Chondrocyte (in vitro differentiated cells): ENCODE data around the gene NOSTRIN. TPM values are rescaled to one million over a fixed set of nuclear protein-coding genes. Genes with fewer than 3 reads are reported as not detected.
"Not testable (repeated sequence)": the region's sequence is repeated elsewhere in the genome, so short reads cannot be mapped to it uniquely, and the experiment has no call there.

Experiments
- DNase-seq: peaks from one replicate; pipeline ENCODE4 v3.0.0; 2021; ENCODE audit warnings: mixed read lengths, low spot score
- H3K27ac Mint-ChIP-seq: one replicate; pipeline ENCODE4 v1.8.0; 2021; ENCODE audit warnings: mild to moderate bottlenecking, moderate library complexity, mixed read lengths; ENCODE audit not compliant: unreplicated experiment
- H3K27me3 Mint-ChIP-seq: 2 replicates; pipeline ENCODE4 v1.8.0; 2021; ENCODE audit warnings: low read depth, mixed read lengths
- H3K36me3 Mint-ChIP-seq: 2 replicates; pipeline ENCODE4 v1.8.0; 2021; ENCODE audit warnings: low read depth, mixed read lengths
- H3K4me1 Mint-ChIP-seq: 2 replicates; pipeline ENCODE4 v1.8.0; 2021; ENCODE audit warnings: low read depth, mild to moderate bottlenecking, mixed read lengths
- H3K4me3 Mint-ChIP-seq: one replicate; pipeline ENCODE4 v1.8.0; 2021; ENCODE audit warnings: mild to moderate bottlenecking, moderate library complexity, mixed read lengths; ENCODE audit not compliant: unreplicated experiment
- H3K9me3 Mint-ChIP-seq: 2 replicates; pipeline ENCODE4 v1.8.0; 2021; ENCODE audit warnings: low read depth, mixed read lengths
- total RNA-seq: library from RNA; stranded (reverse); gene quantifications from 3 replicates; pipeline ENCODE4 v1.2.1, GENCODE V29; 2021
- TF ChIP-seq, protein P1 (sequence below): fragments of 200-600 bp; sonication (generic); IDR thresholded peaks from 2 replicates; pipeline ENCODE4 v1.5.0; 2021; ENCODE audit warnings: antibody characterized with exemption, mild to moderate bottlenecking, moderate library complexity

Gene NOSTRIN
- total RNA-seq, 1 donor from 2014 or later, result 0.27 TPM

DNA sequence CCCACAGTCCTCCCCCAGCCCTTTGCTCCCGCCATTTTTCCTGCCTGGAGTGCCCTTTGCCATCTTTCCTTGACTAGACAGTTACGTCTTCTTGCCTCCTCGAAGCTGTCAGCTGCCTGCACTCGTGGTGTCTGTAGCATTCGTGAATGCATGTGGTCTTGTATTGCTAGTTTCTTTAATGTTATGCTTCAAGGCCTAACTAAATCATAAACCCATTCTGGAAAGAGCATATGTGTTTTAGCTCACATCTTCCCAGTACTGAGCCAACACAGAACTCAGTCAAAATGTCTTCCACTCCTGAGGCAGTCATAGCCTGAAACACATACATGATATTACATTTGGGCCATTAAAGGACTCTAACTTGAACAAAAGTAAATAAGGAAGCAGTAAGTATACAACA lies 52.2 kb downstream of the NOSTRIN start:
- Mint-ChIP-seq H3K9me3 (no peaks in the 10 kb centered on the region), H3K36me3 (no peaks in the 10 kb centered on the region), H3K27ac (no peak overlapping the region), H3K4me3 (no peak overlapping the region), H3K4me1 (peaks cover 11% of the 10 kb centered on the region), H3K27me3 (no peaks in the 10 kb centered on the region)
- DNase-seq, result no peak
- TF ChIP-seq, protein P1, sequence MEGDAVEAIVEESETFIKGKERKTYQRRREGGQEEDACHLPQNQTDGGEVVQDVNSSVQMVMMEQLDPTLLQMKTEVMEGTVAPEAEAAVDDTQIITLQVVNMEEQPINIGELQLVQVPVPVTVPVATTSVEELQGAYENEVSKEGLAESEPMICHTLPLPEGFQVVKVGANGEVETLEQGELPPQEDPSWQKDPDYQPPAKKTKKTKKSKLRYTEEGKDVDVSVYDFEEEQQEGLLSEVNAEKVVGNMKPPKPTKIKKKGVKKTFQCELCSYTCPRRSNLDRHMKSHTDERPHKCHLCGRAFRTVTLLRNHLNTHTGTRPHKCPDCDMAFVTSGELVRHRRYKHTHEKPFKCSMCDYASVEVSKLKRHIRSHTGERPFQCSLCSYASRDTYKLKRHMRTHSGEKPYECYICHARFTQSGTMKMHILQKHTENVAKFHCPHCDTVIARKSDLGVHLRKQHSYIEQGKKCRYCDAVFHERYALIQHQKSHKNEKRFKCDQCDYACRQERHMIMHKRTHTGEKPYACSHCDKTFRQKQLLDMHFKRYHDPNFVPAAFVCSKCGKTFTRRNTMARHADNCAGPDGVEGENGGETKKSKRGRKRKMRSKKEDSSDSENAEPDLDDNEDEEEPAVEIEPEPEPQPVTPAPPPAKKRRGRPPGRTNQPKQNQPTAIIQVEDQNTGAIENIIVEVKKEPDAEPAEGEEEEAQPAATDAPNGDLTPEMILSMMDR, result no peak

DNA sequence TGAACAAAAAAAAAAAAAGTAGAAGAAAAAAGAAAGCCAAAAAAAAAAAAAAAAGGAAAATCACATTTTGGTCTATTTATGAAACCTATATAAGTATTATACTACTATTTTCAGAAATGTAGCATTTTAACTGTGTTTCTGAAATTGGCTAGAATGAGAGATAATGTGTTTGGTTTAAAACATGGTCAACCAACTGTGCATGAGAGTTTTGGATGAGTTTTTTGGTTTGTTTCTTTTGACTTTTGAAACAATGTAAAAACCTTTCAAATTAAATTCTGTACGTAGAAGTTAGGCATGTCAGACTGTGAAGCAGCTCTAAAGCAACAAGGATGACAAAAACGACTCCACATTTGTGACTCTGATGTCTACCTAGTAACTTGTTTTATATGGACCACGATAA lies 53.2 kb downstream of the NOSTRIN start:
- H3K27ac Mint-ChIP-seq, result no peak overlapping the region
- H3K36me3 Mint-ChIP-seq, result no peaks in the 10 kb centered on the region
- peaks cover 9% of the 10 kb centered on the region for H3K4me1 Mint-ChIP-seq
- no peak overlapping the region for H3K4me3 Mint-ChIP-seq
- TF ChIP-seq, protein P1, result no peak
- no peaks in the 10 kb centered on the region for H3K9me3 Mint-ChIP-seq
- no peaks in the 10 kb centered on the region for H3K27me3 Mint-ChIP-seq
- no peak for DNase-seq

DNA sequence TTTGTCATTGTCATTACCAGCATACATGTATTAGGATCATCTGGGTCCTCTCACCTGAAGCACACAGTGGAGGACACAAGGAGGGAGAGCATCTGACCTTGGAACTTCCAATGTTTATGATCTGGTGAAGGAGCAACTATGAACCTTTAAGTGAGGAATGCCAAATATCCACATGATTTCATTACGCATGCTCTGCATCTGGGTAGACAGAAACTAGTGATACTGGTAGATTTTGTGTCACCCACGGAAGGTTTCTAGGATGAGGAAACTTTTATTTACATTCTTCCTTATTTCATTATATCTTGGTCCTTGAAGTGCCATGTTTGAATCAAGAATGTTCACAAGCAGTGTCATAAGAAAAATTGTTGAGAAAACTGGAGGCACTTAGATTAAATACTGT lies 55.7 kb downstream of the NOSTRIN start:
- DNase-seq, result no peak
- H3K27me3 Mint-ChIP-seq, result no peaks in the 10 kb centered on the region
- no peak overlapping the region for H3K27ac Mint-ChIP-seq
- H3K4me1 Mint-ChIP-seq, result peaks cover 5% of the 10 kb centered on the region
- no peaks in the 10 kb centered on the region for H3K36me3 Mint-ChIP-seq
- H3K9me3 Mint-ChIP-seq, result no peaks in the 10 kb centered on the region
- H3K4me3 Mint-ChIP-seq, result no peak overlapping the region
- TF ChIP-seq, protein P1, result no peak

DNA sequence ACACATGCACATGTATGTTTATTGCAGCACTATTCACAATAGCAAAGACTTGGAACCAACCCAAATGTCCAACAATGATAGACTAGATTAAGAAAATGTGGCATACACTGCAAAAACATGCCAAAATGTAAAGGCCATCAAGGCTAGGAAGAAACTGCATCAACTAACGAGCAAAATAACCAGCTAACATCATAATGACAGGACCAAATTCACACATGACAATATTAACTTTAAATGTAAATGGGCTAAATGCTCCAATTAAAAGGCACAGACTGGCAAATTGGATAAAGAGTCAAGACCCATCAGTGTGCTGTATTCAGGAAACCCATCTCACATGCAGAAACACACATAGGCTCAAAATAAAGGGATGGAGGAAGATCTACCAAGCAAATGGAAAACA lies 64.7 kb downstream of the NOSTRIN start:
- H3K27ac Mint-ChIP-seq, H3K4me1 Mint-ChIP-seq, H3K9me3 Mint-ChIP-seq, H3K4me3 Mint-ChIP-seq, H3K36me3 Mint-ChIP-seq, DNase-seq, H3K27me3 Mint-ChIP-seq: not testable (repeated sequence)

DNA sequence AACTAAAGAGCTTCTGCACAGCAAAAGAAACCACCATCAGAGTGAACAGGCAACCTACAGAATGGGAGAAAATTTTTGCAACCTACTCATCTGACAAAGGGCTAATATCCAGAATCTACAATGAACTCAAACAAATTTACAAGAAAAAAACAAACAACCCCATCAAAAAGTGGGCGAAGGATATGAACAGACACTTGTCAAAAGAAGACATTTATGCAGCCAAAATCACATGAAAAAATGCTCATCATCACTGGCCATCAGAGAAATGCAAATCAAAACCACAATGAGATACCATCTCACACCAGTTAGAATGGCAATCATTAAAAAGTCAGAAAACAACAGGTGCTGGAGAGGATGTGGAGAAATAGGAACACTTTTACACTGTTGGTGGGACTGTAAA lies 67.9 kb downstream of the NOSTRIN start:
- not testable (repeated sequence) for H3K27me3 Mint-ChIP-seq, H3K4me1 Mint-ChIP-seq, DNase-seq, H3K27ac Mint-ChIP-seq, H3K9me3 Mint-ChIP-seq, H3K36me3 Mint-ChIP-seq, H3K4me3 Mint-ChIP-seq

DNA sequence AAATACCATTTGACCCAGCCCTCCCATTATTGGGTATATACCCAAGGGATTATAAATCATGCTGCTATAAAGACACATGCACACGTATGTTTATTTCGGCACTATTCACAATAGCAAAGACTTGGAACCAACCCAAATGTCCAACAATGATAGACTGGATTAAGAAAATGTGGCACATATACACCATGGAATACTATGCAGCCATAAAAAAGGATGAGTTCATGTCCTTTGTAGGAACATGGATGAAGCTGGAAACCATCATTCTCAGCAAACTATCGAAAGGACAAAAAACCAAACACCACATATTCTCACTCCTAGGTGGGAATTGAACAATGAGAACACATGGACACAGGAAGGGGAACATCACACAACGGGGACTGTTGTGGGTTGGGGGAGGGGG lies 68.4 kb downstream of the NOSTRIN start:
- not testable (repeated sequence) for H3K36me3 Mint-ChIP-seq, DNase-seq, H3K4me3 Mint-ChIP-seq, H3K27ac Mint-ChIP-seq, H3K27me3 Mint-ChIP-seq, H3K4me1 Mint-ChIP-seq, H3K9me3 Mint-ChIP-seq

DNA sequence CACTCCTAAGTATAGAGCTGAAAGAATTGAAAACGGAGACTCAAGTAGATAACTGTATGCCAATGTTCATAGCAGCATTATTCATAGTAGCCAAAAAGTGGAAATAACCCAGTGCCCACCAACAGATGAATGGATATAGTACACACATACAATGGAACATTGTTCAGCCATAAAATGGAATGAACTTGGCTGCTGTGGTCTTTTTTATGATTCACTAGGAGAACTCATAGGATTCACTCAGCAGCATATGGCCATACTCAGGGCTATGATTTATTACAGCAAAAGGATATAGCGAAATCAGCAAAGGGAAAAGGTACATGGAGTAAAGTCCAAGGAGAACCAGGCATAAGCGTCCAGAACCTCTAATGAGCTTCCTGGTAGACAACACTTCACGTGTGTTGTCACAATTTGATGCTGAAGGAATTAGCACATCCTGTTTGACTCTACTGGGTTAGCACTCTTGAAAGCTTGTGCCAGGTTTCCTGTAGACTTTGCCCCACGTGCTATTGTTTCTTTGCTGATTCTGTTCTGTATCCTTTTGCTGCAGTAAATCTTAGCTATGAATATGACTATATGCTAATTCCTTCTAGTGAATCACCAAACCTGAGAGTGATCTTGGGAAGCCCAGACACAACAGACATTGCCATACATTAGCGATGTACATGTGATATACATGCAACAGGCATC lies 72.1 kb downstream of the NOSTRIN start:
- no peak overlapping the region for H3K4me3 Mint-ChIP-seq
- no peaks in the 10 kb centered on the region for H3K27me3 Mint-ChIP-seq
- peaks cover 3% of the 10 kb centered on the region for H3K4me1 Mint-ChIP-seq
- no peak overlapping the region for H3K27ac Mint-ChIP-seq
- TF ChIP-seq, protein P1, result no peak
- H3K9me3 Mint-ChIP-seq, result no peaks in the 10 kb centered on the region
- no peak for DNase-seq
- H3K36me3 Mint-ChIP-seq, result no peaks in the 10 kb centered on the region

DNA sequence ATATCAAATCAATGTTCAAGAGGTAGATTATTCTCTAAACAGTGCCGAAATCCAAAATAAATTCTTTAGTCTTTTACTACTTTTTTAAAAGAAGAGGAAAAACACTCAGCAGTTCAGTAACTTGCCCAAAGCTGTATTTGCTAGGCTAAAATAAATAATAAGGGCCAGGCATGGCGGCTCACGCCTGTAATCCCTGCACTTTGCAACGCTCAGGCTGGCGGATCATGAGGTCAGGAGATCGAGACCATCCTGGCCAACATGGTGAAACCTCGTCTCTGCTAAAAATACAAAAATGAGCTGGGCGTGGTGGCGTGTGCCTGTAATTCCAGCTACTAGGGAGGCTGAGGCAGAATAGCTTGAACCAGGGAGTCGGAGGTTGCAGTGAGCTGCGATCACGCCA lies 79.7 kb downstream of the NOSTRIN start:
- H3K27ac Mint-ChIP-seq, H3K4me1 Mint-ChIP-seq, H3K27me3 Mint-ChIP-seq, H3K36me3 Mint-ChIP-seq, H3K9me3 Mint-ChIP-seq, H3K4me3 Mint-ChIP-seq, DNase-seq: not testable (repeated sequence)
